Activated CD8-positive, alpha-beta memory T cell treated with anti-CD3 and anti-CD28 coated beads for 36 hours (primary cell): ENCODE results near the gene MEN1. TPM values are rescaled to one million over a fixed set of nuclear protein-coding genes. Genes with fewer than 3 reads are reported as not detected.
"Not testable (repeated sequence)": the region's sequence is repeated elsewhere in the genome, so short reads cannot be mapped to it uniquely, and the experiment has no call there.

Experiments used
- CTCF ChIA-PET: fragments of 350-600 bp; sonication (Branson Sonifier 250); formaldehyde crosslinking; loops from one replicate; lab custom pipeline; 2021; ENCODE audit warnings: antibody characterized with exemption; lab: Charles Lee
- POLR2A ChIA-PET: fragments of 350-600 bp; sonication (Branson Sonifier 250); formaldehyde crosslinking; loops from one replicate; lab custom pipeline; 2021; ENCODE audit warnings: antibody characterized with exemption; lab: Charles Lee
- total RNA-seq, 2 experiments: library from RNA; stranded (reverse); gene quantifications; one replicate each; pipeline ENCODE4 v1.2.3, GENCODE V29; 2021

MEN1 gene
- total RNA-seq, 2 experiments from 2014 or later, result 43.3 to 47.4 TPM

DNA sequence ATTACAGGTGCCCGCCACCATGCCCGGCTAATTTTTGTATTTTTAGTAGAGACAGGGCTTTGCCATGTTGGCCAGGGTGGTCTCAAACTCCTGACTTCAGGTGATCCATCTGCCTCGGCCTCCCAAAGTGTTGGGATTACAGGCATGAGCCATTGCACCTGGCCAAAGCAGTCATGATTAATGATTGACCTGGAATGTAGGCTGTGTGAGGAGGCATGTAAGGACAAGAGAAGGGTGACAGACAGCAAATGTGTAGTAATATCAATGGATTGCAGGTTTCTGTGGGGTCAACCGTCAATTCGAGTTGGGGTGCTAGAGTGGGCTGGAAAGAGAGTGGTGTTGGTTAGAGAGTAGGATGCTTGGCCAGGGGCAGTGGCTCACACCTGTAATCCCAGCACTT, 5.1 kb upstream of the MEN1 start:
- CTCF ChIA-PET, result not testable (repeated sequence)

DNA sequence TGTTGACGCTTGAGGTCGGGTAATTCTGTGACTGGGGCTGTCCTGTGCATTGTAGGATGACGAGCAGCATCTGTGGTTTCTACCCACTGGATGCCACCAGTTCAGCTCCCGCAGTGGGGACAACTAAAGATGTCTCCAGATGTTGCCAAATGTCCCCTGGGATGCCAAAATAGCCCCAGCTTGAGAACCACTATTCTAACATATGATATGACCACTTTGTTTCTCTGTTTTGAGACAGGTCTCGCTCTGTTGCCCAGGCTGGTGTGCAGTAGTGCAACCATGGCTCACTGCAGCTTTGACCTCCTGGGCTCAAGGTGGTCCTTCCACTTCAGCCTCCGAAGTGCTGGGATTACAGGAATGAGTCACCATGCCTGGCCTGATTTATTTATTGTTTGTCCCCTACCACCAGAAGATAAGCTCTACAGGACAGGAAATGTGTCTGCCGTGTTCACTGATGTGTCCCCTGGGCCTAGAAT, 4.4 kb upstream of the MEN1 start:
- ChIA-PET POLR2A (no interaction called here), CTCF (no interaction called here)

More for the DNA sequence above, 5.1 kb upstream of the MEN1 start:
- POLR2A ChIA-PET, result not testable (repeated sequence)

DNA sequence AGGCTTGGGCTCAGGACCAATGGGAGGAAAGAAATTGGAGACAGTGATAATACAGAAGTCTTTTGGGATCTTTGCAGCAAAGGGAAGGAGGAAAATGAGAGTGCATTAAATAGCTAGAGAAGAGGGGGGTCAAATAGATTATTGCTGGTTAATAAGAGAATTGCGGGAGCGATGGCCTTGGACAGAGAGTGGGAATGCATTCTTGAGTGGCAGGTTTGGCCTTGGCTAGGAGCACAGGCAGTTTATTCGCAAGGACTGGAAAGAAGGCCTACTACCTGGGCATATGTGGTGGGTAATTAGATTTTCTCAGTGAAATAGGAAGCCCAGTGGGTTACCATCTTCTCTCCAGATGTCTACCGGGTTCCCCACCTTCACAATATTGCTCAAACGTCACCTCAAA, 3.5 kb upstream of the MEN1 start:
- POLR2A ChIA-PET, result no interaction called here

DNA sequence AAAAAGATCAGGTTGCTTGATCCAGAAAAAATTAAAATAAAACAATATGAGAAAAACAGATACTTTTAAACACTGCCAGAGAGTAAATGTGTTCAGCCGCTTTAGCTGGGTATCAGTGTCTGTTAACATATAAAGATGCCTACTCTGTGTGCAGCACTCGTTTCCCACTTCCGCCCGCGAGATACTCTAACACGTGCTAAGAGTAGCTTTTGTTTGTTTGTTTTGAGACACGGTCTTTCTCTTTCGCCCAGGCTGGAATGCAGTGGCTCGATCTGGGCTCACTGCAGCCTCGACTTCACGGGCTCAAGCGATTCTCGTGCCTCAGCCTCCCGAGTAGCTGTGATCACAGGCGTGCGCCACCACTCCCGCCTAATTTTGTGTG, 531 bp upstream of the MEN1 start:
- ChIA-PET POLR2A (interaction anchor here (0.6 kb wide), 1 partner anchor 720 kb away, joined by 3 read pairs; no protein-coding TSS in a partner anchor), CTCF (interaction anchor here (0.7 to 1.7 kb wide), 5 partner anchors 23 to 122 kb away, joined by 3 to 6 read pairs (median 4); partner anchors contain the start of gene CDC42BPG)

More for the DNA sequence above, 3.5 kb upstream of the MEN1 start:
- CTCF ChIA-PET, result no interaction called here

DNA sequence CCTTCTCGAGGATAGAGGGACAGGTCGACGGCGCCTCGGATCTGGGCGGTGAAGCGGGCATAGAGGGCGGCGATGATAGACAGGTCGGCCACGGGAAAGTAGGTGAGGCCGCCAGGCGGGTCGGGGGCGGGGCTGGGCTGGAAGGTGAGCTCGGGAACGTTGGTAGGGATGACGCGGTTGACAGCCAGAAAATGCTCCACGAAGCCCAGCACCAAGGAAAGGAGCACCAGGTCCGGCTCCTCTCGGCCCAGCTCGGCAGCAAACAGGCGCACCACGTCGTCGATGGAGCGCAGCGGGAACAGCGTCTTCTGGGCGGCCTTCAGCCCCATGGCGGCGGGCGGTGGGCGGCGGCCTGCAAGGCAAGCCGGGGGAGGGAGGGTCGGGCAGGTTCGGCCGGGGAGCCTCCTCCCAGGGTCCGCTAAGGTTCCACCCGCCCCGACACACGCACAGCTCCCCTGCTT, 540 bp downstream of the MEN1 start:
- ChIA-PET CTCF (interaction anchor here (1.2 kb wide), 1 partner anchor 85 kb away, joined by 4 read pairs; no protein-coding TSS in a partner anchor), POLR2A (interaction anchor here (0.9 kb wide), 1 partner anchor 31 kb away, joined by 5 read pairs; no protein-coding TSS in a partner anchor)

DNA sequence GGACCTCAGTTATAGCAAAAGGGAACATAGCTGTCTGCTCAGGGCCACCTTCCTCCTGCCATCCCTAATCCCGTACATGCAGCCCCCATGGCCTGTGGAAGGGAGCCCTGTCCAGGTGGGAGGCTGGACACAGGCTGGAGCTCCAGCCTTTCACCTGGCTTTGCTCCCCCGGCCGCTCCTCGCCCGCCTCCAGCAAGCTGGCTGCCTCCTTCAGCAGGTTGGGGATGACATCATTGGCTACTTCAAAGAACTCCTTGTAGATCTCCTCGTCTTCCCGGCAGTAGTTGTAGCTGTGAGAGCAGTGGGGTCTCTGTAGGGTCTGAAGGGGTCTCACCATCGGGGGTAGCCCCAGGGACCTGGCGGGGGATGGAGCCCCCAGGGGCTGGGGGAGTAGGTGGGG, 4.9 kb downstream of the MEN1 start:
- POLR2A ChIA-PET, result interaction anchor here (0.6 kb wide), 1 partner anchor 1834 kb away, joined by 5 read pairs; no protein-coding TSS in a partner anchor
- CTCF ChIA-PET, result no interaction called here

DNA sequence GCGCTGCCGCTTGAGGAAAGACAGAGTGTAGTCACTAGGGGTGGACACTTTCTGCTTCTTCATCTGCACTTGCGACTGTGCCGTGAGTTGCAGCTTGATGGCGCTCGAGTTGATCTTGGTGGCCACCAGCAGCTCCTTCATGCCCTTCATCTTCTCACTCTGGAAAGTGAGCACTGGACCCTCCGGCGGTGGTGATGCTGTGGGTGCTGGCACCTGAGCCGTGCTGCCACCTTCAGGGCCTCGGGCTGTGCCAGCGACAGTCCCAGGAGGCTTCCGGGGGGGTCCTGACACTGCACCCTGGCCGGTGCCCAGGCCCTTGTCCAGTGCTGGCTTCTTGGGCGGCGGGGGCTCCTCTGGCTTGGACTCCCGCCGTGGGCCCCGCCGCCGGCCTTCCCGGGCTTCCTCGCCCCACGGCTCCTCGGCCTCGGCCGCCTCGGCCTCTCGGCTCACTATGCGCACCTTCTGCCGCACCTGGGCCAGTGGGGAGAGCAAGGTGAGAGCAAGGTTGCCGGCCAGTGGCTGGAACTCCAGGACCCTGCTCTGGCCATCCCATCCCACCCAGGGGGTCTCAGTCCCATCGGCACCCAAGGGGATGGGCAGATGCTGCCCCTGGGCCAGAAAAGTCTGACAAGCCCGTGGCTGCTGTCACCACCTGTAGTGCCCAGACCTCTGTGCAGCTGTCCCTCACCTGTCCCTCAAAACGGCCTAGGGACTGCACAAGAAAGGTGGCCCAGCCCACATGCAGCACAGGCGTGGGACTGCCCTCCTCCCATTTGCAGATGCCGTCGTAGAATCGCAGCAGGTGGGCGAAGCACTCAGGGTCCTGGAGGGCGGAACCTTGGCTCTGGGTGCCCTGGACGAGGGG, 5.8 kb downstream of the MEN1 start:
- ChIA-PET POLR2A (no interaction called here), CTCF (interaction anchor here (0.6 to 1.3 kb wide), 3 partner anchors 26 to 124 kb away, joined by 3 to 4 read pairs (median 4); no protein-coding TSS in a partner anchor)

DNA sequence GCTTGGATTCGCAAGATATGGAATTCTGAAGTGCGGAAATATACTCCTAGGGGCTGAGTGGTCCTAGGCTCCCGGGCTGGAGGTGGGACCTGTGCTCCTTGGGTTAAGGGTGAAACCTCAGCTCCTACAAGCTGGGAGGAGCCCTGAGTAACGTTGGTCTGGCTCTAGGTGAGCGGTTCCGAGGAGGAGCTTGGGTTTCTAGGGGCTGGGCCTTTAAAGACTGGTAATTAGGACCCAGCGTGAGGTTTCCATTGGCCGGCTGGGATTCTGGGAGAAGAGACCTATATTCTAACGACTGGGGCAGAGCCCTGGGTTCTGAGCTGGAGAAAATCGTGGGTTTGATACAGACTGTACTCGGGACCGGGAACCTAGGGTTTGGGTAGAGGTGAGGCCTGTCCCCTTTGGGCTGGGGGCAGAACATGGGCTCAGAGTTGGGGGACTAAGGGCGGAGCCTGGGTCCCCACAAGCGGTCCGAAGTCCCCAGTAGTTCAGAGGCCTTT, 6.5 kb downstream of the MEN1 start:
- ChIA-PET CTCF (interaction anchor here (0.6 to 1.7 kb wide), 4 partner anchors 25 to 123 kb away, joined by 3 to 4 read pairs (median 4); no protein-coding TSS in a partner anchor), POLR2A (no interaction called here)

DNA sequence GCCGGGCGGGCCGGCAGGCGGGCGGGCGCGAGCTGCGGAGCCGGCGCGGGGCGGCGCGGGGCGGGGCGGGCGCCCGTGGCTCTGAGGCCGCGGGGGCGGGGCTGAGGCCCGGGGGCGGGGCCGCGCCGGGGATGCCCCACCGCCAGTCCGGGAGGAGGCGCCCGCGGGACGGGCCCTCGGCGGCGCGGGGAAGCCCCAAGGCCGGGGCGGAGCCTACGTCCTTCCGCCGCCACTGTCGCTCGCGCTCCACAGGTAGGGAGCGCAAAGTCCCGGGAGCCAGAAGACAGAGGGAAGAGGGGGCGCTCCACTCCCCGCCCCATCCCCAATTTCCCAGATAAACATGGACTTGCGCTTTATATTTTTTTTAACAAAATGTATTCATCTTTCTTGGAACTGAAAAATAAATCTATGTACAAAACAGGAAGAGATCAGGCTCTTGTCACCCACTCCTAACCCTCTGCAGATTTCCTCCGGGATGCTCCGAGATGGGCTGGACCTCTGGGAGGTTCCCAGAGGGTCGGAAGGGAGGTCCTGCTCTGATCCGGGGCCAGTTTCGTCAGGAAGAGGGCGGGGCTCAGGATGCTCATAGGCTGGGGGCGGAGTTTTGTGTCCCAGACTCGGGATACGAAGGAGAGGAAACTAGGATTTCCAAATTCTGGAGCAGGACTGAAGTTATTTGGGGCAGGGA, 7.0 kb downstream of the MEN1 start, which contains the start of gene MAP4K2:
Gene MAP4K2 (minus strand): TSS at position 57 of the 688 bp plus-strand sequence. CDS start 65 bp downstream, outside the sequence.
- CTCF ChIA-PET, result interaction anchor here (0.6 to 1.7 kb wide), 6 partner anchors 18 to 123 kb away, joined by 3 to 4 read pairs (median 4); no protein-coding TSS in a partner anchor
- POLR2A ChIA-PET, result interaction anchor here (0.6 to 0.9 kb wide), 2 partner anchors 61 to 97 kb away, joined by 3 read pairs; no protein-coding TSS in a partner anchor

DNA sequence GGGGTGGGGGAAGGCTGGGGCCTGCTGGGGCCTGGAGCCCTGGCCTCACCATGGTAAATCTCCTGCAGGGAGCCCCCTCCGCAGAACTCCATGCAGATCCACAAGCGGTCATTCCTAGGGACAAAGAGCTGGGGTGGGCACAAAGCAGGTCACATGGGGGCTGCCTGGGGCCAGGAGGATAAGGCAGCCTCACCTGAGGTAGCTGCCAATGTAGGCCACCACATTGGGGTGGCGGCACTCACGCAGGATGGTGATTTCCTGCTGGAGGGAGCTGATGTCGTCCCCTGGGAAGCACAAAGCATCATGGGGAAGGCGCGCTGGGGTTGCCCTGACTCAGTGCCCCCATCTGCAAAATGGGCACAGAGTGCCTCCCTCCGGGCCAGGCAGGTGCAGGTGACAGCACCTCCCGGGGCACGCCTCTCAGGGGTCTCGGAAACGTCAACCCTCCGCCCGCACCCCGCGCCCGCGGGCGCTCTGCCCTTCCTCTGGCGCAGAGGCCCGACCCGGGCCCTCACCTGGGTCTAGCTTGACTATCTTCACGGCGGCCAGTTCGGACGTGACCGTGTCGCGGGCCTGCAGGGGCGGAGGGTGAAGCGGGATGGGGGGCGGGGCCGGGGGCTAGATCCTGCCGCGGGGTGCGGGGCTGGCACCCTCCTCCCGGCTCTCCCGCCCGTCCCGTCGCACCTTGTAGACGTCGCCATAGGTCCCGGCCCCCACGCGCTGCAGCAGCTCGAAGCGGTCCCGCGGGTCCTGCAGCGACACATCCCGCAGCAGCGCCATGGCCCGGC, 7.8 kb downstream of the MEN1 start:
- POLR2A ChIA-PET, result interaction anchor here (0.6 to 0.9 kb wide), 2 partner anchors 61 to 98 kb away, joined by 3 read pairs; no protein-coding TSS in a partner anchor
- CTCF ChIA-PET, result interaction anchor here (1.1 to 1.7 kb wide), 5 partner anchors 18 to 59 kb away, joined by 3 to 4 read pairs (median 3); no protein-coding TSS in a partner anchor

DNA sequence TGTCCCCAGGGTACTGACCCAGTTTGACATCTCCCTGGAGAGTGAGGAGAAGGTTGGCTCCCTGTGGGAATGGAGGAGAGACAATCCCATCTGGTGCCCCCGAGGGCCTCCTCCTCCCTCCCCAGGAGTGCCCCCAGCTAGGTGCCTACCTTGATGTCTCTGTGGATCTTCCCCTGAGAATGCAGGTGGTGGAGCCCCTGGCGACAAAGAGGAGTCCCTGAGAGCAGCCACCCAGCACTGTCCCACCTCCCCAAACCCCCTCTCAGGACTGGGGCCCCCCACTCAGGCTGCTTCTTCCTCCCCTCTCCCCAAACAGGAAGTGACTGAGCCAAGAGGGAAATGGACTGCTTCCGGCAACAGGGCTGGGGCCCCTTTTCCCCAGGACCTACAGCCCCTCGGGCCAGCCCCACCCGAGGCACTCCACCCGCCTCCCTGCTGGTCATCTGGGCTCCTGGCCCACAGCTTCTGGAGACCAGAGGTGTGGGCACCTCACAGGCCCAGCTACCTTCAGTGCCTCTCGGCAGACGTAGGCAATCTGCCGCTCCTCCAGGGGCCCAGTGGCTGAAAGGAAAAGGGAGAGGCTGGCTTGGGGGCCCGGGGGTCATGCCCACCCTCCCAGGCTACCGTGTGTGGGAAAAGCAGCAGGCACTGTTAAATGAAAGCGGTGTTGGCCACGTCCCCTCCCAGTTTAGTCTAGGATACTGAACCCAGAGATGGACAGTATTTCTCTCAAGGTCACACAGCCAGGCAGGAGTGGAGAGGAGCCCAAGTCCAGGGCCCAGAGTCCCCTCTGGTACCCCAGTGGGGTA, 8.6 kb downstream of the MEN1 start:
- POLR2A ChIA-PET, result no interaction called here
- CTCF ChIA-PET, result interaction anchor here (0.7 to 1.4 kb wide), 3 partner anchors 42 to 59 kb away, joined by 3 read pairs; no protein-coding TSS in a partner anchor

DNA sequence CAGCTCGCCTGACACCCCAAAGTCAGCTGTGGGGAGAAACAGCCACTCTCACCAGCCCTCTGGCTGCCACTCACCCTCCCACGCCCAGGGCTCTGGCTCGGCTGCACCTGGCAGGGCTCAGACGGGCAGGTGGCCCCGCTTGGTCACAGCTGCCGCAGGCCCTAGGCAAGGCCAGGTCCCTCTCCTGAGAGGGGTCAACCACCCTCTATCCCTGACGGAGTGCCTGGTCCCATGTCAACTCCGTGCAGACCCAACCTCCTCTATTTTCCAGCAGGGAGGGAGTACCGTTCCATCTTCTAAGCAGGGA, 9.2 kb downstream of the MEN1 start:
- POLR2A ChIA-PET, result no interaction called here
- CTCF ChIA-PET, result interaction anchor here (0.7 to 1.3 kb wide), 2 partner anchors 43 to 58 kb away, joined by 3 read pairs; no protein-coding TSS in a partner anchor

DNA sequence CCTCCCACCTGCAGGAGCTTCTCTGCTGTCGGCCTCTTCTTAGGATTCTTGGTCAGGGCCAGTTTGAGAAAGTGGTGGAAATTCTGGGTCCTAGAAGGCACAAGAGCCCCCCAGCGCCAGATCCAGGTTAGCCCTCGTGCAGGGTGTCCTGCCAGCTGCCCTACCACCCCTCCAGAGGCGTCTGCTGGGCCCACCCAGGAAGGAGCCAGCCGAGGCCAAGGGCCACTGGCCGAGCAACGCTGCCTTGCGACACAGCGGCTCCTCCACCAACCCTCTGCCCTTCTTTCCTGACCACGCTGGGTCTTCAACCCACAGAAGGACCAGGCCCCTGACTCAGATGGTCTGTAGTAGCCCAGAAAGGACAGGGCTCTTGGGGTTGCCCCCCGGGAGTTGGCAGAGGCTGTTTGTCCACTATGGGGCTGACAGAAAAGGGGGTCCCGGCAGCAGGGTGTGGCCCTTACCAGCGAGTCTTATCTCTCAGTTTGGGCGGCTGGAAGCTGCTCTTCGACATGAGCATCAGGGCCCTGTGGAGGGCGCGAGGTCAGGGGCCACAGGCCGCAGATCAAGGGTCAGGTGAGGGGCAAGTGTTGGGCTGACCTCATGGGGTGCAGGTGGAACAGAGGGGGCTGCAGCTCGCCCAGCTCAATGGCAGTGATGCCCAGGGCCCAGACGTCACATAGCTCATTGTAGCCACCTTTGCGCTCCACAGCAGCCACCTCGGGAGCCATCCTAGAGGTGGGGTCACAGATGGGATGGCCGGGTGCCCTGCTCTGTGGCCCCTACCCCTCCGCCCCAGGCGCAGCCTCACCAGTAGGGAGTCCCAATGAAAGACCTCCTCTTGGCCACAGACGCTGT, 9.8 kb downstream of the MEN1 start:
- ChIA-PET CTCF (interaction anchor here (0.7 kb wide), 1 partner anchor 44 kb away, joined by 3 read pairs; no protein-coding TSS in a partner anchor), POLR2A (no interaction called here)

DNA sequence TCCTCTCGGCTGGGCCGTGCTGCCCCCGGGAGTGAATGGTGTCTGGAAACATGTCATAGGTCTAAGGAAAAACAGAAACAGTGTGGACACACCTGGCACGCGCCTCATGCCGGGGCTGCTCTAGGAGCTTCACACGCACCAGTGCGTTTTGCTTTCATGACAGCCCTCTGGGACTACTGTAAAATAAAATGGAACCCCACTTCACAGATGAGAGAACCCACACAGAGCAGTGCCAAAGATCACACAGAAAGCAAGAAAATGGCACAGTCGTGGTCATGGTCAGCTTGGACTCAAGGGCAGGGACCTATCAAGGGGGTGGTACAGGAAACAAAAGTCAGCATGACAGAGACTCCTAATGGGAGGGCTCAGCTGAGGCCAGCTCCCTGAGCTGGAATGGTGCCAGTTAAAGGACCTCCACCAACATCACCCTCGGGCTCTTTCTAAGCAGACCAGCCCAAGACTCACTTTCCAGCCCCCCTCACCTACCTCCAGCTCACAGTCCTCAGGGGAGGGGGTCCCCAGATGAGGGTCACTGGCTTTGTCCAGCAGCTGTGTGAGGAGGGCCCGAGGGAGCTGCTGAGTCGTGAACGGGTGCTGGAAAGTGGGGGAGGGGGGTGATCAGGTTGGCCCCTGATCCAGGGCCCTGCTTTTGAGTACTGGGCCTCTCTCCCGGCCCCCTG, 10.6 kb downstream of the MEN1 start:
- ChIA-PET POLR2A (no interaction called here), CTCF (no interaction called here)

DNA sequence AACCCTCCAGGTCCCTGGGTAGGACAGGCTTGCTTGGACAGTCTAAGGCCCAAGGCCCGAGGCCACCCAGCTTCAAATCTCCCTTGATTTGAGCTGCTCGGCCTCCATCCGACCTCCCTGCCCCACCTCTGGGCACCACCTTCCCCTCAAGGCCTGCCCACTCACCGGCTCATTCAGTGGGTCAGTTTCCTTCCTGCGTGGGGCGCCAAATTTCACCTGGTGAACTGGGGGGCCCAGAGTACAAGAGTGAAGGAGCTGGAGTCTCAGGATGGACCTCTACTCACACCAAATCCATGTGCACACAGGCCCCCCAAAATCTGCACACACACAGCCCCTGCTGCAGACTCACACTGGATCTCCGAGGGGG, 11.1 kb downstream of the MEN1 start:
- ChIA-PET POLR2A (no interaction called here), CTCF (interaction anchor here (1.1 kb wide), 1 partner anchor 16 kb away, joined by 4 read pairs; no protein-coding TSS in a partner anchor)
